GM18909 (cell line): ENCODE results near the gene GALNT2.

Source experiments
- ATAC-seq: cut with Tn5 transposase; IDR thresholded peaks from one replicate; pipeline ENCODE4 v1.9.1; 2021; ENCODE audit warnings: mild to moderate bottlenecking; ENCODE audit not compliant: unreplicated experiment, poor library complexity

GALNT2 gene

DNA sequence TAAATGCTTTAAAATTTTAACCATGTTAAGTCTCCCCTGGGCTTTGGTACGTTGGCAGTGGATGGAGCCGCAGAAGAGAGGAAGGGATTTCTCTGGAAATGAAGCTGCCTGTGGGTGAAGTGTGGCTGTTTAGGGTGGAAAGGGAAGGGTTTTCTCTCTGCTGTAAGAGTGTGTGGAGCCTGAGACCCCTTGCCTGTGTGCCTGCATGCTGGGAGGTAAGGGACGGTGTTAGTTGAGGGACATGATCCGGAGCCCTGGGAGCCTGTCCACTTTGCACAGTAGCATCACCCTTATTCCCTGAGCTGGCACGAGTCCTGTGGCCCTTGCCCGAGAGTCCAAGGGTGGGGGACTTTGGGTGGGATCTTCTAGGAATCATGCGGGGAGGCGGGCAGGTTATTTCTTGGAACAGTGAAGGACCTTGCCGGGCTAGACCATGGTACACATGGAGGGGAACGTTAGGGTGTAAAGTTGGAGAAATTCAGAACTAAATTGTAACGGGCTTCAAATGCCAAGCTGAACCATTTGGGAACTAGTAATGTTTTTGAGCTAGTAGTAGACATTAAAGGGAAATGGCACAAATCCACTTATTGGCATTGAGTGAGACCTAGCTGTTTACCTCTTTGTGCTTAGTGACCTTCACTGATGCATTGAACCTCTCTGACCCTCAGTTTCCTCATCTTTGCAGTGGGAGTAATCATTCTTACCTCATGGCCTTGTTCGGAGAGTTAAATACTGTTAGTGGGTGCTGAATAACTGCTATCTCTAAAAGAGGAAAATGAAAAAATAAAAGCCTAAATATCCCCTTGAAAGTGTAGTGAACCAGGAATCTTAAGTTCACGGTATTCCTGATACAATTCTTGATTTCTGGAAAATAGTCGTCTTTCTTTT lies 3.5 kb downstream of the GALNT2 start:
- ATAC-seq: no peak

DNA sequence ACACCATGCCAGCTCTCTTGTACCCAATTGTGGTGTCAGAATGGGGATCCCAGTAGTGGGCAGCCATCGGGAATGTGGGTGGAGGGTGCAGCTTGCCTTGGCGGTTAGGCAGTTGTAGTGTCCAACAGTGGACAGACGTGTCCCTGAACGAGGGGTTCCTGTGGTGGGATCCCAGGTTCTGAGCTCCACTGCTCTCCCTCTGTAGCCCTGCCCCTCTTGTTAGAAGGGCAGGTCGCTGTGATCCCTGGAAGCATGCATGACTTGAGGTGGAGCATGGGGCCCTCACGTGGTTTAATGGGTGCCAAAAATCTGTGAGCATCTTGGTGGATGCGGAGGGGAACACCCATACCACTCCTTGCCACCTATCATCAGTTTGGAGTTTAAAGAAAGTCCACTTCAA lies 4.3 kb downstream of the GALNT2 start:
- no peak for ATAC-seq

DNA sequence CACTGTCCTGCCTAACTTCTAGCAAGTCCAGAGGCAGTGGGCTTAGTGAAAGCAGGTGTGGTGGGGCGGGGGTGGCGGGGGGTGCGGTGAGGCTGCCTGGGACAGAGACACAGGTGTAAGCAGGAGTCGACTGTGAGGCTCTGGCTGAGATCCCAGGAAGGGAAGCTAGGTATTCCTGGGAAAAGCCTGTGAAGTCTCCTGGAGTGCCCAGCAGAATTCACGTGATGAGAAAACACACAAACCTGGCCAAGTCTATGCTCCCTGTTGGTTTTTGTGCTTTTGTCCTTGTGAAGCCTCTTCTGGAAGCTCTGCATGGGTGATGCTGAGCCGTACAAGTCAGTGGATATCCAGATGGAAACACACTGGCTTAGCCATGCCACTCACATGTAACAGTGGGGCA lies 5.3 kb downstream of the GALNT2 start:
- ATAC-seq: no peak

DNA sequence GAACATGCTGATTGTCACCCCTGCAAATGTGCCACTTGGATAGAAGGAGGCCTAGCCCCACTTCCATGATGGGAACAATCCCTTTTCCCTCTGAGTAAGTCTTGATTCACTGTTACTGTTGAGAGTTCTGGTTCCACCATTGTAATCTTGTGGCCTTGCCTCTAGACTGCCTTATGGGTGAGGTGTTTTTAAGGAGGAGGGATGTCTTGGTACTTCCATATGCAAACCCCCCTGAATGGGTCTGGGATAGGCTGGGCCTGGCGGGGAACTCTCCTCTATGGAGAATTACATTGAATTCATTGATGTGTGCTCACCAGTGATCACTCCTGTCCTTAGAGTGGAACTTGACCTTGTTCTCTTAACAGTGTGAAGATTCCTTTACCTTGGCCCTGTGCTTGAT lies 5.8 kb downstream of the GALNT2 start:
- no peak for ATAC-seq

DNA sequence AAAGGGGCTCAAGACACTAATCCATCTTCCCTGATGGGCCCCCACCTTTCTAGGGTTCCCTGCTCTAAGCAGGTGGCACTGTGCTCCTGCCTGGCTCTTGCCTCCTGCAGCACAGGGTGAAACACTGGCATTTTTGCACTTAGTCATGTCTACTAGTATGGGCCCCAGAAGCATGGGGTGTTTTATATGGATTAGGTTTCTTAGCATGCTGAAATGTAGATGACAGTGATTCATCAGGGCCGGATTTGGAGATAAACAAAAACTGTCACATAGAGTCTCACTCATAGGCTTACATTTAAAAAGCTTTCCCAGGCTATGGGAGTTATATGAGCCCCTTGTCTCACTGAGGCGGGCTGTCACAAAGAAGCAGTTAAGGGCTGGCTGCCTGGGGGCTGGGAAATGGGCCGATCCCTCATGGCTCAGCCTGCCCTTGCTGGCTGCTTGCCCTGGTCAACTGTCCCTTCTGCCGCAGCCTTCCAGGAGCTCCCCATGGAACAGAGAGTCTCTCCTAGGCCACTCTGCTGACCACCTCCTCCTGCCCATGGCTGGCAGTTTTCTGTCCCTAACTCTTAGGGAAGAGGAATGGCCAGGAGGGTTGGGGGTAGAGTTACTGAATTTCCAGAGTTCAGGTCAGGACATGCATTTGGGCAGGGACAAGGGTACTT lies 6.5 kb downstream of the GALNT2 start:
- ATAC-seq: no peak

DNA sequence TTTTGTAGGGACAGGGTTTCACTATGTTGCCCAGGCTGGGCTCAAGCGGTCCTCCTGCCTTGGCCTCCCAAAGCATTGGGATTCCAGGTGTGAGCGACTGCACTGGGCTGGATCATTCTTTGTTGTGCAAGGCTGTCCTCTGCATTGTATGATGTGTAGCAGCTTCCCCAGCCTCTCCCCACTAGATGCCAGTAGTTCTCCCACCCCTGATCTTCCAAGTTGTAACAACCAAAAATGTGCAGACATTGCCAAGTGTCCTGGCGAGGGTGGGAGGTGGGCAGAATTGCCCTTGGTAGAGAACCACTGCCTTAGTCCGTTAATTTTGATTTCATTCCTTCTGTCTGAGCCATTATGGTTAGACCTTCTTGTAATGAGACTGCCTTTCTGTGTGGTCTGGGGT lies 7.2 kb downstream of the GALNT2 start:
- no peak for ATAC-seq

DNA sequence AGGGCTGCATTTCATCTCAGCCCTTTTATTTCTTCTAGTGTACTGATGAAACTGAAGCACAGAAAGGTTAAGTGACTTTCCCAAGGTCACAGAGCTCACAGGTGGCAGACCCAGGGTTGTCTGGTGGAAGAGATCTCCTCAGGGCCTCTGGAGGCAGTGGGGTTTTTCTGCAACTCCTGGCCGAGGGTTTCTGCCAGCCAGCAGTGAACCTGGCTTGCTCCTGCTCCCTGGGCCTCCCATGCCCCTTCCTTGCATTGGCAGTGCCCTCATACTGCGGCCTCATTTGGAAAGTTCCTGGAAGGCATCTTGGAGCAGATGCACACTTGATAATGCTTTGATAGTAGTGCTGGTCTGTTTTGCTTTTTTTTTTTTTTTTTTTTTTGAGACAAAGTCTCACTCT lies 7.7 kb downstream of the GALNT2 start:
- no peak for ATAC-seq

DNA sequence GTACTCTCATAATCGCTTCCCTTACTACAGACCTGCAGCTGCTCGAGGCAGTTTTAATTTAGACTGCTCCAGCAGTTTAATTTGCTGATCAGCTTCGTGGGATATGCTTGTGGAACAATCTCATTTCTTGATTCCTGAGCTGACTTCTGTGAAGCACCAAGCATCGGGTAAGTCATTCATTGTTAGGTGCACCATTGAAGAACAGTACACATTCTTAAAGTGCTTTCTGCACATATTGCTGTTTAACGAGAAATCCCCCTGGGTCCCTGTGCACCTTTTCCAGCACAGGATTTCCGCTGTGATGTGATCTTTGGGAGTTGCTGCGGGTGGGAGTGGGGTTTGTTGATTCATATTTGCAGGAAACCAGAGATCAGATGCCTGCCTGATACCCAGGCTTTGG lies 9.1 kb downstream of the GALNT2 start:
- no peak for ATAC-seq

DNA sequence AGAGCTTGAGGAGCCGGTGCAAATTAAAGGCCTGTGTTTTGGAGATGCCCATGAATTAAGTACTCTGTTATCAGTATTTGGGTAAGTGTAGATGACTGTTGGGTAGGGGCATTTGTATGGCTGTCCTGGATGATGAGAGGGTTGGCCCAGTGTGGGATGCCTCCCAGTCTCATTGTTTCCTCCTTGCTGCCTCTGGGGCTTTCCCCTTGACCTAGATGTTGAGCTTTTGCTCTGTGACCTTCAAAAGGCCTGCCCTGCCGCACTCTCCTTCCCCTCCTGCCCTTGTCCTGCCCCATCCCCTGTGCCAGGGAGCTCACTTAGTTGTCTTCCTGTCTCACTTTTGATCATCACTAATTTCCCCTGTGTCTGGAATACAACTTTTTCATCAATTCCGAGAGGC lies 10.0 kb downstream of the GALNT2 start:
- no peak for ATAC-seq

DNA sequence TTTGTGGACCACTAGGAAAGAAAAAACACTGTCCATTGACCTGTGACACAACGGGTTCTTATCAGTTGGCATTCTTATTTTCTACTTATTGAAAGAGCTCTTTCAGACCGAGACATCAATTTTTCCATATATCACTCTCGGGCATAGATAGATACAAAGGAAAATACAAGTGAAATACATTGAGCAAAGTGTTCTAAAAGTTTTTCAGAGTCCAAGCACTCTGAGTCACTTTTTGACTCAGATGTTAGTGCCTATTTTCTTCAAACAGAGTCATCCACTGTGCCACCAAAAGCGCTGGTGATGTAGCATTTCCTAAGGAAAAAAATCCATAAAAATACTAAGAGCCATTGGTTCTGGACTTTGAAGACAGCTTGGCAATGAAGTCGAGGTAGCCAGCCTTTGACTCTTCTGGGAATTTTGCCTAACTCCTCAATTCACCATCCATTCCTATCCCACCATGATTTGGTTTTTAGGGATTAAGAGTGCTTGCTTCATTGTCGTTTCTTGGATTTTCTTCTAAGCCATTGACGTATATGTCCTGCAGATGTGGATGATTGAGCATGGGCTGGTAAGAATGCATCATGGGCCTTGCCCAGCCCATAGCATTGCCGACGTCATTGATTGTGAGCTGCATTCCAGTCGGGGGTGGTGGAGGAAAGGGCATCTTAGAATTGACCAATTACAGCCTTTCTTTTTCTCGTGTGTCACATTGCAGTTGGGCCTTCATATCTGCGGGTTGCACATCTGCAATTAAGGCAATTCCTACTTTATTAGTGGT lies 10.6 kb downstream of the GALNT2 start:
- ATAC-seq: no peak

DNA sequence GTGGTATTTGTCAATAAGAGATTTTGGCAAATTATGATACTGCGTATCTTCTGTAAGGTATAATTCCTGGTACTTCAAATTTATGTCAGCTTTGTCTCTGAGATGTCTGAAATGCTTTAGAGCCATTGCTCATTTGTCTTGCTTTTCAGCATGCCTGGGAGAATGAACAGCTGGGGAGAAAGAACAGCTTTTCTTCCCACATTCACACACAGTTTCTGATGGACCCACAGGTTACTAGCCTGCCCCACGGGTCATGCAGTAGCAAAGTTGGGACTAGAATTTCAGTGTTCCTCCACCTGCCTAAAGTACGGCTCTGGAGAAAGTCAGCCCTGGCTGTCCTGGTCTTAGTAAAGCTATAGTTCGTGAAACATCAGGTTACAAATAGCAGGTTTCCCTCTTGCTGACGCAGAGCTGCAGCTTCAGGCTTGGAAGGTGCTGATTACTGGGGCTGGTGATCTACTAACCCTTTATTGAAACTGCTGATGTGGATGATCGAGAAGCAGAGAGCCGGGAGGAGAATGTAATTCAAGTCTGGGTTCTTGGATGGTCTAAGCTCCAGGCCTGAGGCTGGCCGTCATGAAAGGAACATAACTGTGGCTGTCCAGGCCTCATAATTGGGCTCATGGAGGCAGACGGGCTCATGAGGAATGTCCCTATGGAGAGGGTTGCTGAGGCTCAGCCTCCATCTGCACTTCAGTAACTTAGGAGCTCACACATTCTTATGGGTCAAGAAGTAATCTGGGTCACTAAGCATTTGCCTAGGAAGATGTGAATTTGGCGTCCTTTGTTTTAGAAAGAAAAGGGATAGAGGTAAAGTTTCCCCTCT lies 12.4 kb downstream of the GALNT2 start:
- no peak for ATAC-seq

DNA sequence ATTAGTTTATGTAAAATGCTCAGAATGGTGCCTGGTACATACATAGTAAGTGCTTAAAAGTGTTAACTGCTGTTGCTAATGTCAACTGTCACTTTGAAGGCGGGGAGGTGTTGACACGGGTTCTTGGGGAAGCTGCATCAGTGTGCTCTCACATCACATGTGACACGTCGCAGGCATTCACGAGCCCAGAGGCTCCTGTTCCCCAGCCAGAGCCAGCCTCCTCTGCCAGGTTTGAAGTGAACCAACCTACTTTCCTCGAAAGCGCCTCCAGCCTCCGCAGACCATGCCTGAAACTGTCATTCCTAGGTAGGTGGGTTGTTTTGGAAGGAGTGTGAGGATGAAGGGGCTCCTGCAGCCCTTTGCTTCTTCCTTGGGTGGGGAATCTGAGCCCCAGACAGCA lies 13.8 kb downstream of the GALNT2 start:
- ATAC-seq: no peak

DNA sequence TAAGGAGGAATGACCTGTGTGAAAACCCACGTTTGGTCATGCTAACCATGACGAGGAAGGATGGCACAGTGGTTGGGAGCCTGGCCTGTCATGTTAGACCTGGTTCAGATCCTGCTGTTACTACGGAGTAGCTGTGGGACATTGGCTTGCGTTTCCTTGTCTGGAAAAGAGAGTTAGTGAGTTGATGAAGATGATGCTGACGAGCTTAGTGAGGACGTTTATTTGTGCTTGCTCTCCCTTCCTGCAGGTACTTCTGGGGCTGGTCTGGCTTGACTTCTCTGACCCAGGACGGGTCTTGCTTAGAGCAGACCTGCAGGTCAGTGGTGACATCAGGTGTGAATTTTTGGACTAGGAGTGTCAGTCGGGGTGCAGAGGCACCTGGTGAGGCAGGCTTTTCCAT lies 14.7 kb downstream of the GALNT2 start:
- ATAC-seq: no peak

DNA sequence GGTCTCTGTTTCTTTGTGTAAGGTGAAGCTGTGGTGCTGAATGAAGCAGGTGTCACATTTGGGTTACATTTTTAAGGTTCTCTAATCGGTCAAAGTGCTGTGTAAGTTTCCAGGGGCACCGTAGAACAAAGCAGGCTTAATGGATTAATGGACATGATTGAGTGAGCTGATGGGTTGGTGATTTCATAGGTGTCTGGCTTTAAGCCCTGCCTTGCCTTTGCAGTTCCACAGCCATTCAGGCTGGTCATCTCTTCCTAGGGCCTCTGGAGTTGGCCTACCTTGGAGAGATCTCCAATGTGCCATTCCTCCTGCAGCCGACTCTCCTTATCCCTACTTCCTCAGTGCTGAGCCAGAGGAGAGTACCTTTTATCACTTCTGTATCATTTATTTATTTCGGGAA lies 15.2 kb downstream of the GALNT2 start:
- no peak for ATAC-seq

DNA sequence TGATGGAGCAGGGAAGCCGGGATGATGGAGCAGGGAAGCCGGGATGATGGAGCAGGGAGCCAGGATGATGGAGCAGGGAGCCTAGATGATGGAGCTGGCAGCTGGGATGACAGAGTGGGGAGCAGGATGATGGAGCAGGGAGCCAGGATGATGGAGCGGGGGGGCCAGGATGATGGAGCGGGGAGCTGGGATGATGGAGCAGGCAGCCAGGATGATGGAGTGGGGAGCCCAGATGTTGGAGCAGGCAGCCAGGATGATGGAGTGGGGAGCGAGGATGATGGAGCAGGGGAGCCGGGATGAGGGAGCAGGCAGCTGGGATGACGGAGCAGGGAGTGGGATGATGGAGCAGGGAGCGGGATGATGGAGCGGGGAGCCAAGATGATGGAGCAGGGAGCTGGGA lies 16.0 kb downstream of the GALNT2 start:
- ATAC-seq: no peak

DNA sequence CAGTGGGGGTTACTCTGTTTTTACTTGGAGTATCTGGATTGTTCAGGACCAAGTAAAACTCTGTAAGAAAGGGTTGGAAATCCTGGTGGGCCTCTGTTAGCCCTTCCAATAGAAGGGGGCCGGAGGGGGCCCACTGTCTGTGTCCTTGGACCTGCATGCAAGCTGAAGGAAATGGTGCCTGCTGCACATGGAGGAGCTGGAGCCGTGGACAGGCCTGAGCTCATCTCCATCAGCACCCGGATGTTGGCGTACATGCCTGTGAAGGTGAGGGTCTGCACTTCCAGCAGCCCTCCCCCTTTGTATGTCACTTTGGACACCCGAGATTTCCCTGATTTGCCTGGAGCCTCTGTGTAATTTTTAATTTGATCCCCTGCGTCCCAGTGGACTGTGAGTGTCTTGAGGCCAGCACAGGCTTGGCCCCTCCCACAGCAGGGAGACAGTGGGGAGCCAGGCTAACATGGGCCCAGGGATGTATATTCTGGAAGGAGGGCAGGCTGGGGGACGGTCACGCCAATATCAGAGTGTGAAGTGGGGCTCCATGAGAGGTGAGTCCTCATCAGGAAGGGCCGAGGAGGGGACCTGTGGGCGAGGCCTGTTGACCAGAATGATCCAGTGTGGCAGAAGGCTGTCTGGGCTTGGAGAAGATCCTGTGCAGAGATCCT lies 16.8 kb downstream of the GALNT2 start:
- ATAC-seq: no peak

DNA sequence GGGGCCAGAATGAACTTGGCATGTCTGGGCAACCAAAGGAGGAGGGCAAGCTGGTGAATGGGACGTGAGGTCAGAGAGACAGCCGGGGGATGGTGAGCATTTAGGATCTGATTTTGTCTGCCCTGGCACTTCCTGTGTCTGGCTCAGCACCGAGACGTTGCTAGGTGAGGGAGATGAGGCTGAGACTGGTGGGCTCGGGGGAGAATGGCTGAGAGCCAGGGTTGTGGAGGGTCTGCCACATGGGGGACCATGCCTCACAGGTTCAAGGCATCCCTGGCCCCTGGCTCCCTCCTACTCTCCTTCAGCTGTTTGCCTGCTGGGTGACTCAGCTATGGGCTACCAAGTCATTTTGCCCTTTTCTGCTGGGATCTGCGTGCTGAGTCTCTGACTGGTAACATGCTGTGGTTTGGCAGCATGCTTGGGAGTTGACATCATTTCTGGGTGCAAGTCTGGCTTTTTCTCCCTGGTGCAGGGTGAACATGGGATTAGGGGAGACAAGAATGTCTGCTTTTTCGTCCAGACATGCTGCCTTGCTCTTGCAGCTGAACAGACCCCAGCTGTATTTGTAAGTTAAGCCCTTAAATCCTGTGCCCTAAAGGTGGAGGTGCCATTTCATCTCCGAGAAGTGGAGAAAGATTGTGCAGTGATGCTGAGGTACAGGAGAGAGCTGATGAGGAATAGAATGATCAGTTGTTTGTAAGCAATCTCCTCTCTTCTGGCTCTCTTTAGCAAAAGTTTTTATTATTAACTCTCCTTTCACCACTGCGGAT lies 17.6 kb downstream of the GALNT2 start:
- no peak for ATAC-seq

DNA sequence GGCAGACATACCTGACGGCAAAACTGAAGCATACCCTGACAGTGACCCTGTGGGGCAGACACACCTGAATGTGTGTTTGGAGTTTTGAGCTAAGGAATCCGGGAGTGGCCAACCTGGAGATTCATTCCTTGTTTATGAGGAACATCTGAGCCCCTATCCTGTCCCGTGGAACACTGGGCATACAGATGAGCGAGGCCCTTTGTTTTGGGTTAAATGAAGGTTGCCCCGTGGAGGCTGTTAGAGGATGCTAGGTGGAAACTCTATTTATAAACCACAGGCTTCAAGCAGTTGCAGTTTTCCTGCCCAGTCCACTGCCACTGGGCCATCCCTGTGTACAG lies 18.1 kb downstream of the GALNT2 start:
- ATAC-seq: no peak

DNA sequence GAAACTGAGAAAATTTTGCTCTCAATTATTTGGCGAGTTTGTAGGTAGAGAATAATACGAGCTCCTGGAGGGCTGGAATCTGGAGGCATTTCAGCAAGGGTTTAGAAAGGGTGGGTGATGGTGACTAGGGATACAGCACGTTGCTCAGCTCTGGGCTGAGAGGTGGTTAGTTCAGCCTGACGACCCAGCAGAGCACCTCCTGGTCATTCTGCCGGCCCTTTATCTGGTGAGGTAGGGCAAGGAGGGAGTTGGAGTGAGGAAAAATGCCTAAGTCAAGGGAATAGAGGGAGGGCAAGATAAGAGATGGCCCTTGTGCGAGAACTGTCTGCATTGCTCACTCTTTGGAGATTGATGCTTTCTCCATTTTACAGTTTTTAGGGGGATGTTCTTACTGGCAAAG lies 19.1 kb downstream of the GALNT2 start:
- ATAC-seq: no peak
